Chondrocyte (in vitro differentiated cells): Measurements from ENCODE around the gene RHOH. TPM values are rescaled to one million over a fixed set of nuclear protein-coding genes. Genes with fewer than 3 reads are reported as not detected.

Experiments used
- DNase-seq: peaks from one replicate; pipeline ENCODE4 v3.0.0; 2021; ENCODE audit warnings: mixed read lengths, low spot score
- H3K27ac Mint-ChIP-seq: one replicate; pipeline ENCODE4 v1.8.0; 2021; ENCODE audit warnings: mild to moderate bottlenecking, moderate library complexity, mixed read lengths; ENCODE audit not compliant: unreplicated experiment
- H3K27me3 Mint-ChIP-seq: 2 replicates; pipeline ENCODE4 v1.8.0; 2021; ENCODE audit warnings: low read depth, mixed read lengths
- H3K36me3 Mint-ChIP-seq: 2 replicates; pipeline ENCODE4 v1.8.0; 2021; ENCODE audit warnings: low read depth, mixed read lengths
- H3K4me1 Mint-ChIP-seq: 2 replicates; pipeline ENCODE4 v1.8.0; 2021; ENCODE audit warnings: low read depth, mild to moderate bottlenecking, mixed read lengths
- H3K4me3 Mint-ChIP-seq: one replicate; pipeline ENCODE4 v1.8.0; 2021; ENCODE audit warnings: mild to moderate bottlenecking, moderate library complexity, mixed read lengths; ENCODE audit not compliant: unreplicated experiment
- H3K9me3 Mint-ChIP-seq: 2 replicates; pipeline ENCODE4 v1.8.0; 2021; ENCODE audit warnings: low read depth, mixed read lengths
- total RNA-seq: library from RNA; stranded (reverse); gene quantifications from 3 replicates; pipeline ENCODE4 v1.2.1, GENCODE V29; 2021
- TF ChIP-seq, protein P1 (sequence below): fragments of 200-600 bp; sonication (generic); IDR thresholded peaks from 2 replicates; pipeline ENCODE4 v1.5.0; 2021; ENCODE audit warnings: antibody characterized with exemption, mild to moderate bottlenecking, moderate library complexity

The RHOH gene
- total RNA-seq, 1 donor from 2014 or later: not detected

DNA sequence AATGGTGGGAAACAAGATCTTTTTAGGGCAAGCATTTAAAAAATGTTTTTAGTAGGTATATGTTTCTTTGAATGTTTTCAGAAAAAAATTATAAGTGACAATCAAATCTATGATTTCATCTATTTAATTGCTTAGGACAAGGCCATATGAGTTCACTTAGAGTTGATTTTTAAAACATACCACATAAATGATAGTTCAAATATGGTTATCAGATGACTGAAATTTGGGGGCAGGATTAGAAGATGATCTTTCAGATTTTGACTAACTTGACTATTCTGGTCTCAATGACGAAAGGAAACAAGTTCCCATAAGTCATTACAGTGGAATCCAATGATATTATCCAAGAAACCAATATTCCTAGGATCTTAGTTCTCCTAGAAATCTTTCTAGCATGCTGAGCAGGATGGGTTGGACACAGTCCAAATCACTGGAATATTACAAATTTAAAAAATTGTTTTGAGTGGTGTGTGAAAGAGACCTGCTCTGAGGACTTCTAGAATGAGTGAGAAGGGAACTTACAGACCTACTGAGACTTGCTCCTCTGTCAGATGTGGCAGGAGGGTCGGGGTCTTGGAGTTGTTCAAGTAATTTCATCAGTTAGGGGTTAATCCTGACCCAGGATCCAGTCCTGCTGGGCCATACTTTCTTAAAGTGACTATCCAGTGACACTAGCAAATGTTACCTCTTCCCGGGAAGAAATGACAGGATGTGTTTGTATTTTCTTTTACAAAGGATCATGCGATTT lies 20.0 kb downstream of the RHOH start:
- H3K27ac Mint-ChIP-seq: no peak overlapping the region
- no peak for DNase-seq
- H3K27me3 Mint-ChIP-seq: no peaks in the 10 kb centered on the region
- H3K4me3 Mint-ChIP-seq: no peak overlapping the region
- H3K4me1 Mint-ChIP-seq: peaks cover 14% of the 10 kb centered on the region
- H3K36me3 Mint-ChIP-seq: no peaks in the 10 kb centered on the region
- peaks cover 4% of the 10 kb centered on the region for H3K9me3 Mint-ChIP-seq
- TF ChIP-seq, protein P1, sequence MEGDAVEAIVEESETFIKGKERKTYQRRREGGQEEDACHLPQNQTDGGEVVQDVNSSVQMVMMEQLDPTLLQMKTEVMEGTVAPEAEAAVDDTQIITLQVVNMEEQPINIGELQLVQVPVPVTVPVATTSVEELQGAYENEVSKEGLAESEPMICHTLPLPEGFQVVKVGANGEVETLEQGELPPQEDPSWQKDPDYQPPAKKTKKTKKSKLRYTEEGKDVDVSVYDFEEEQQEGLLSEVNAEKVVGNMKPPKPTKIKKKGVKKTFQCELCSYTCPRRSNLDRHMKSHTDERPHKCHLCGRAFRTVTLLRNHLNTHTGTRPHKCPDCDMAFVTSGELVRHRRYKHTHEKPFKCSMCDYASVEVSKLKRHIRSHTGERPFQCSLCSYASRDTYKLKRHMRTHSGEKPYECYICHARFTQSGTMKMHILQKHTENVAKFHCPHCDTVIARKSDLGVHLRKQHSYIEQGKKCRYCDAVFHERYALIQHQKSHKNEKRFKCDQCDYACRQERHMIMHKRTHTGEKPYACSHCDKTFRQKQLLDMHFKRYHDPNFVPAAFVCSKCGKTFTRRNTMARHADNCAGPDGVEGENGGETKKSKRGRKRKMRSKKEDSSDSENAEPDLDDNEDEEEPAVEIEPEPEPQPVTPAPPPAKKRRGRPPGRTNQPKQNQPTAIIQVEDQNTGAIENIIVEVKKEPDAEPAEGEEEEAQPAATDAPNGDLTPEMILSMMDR: no peak

DNA sequence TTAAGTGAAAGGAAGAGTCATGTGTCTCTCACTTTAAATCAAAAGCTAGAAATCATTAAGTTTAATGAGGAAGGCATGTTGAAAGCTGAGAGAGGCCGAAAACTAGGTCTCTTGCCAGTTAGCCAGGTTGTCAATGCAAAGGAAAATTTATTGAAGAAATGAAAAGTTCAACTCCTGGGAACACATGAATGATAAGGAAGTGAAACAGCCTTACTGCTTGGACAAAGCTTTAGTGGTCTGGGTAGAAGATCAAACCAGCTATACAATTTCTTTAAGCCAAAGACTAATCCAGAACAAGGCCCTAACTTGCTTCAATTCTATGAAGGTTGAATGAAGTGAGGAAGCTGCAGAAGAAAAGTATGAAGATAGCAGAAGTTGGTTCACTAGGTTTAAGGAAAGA lies 24.9 kb downstream of the RHOH start:
- Mint-ChIP-seq H3K9me3 (peaks cover 13% of the 10 kb centered on the region), H3K27ac (no peak overlapping the region), H3K27me3 (no peaks in the 10 kb centered on the region), H3K4me3 (no peak overlapping the region), H3K36me3 (peaks cover 1% of the 10 kb centered on the region), H3K4me1 (peaks cover 4% of the 10 kb centered on the region)
- TF ChIP-seq, protein P1: no peak
- DNase-seq: no peak

DNA sequence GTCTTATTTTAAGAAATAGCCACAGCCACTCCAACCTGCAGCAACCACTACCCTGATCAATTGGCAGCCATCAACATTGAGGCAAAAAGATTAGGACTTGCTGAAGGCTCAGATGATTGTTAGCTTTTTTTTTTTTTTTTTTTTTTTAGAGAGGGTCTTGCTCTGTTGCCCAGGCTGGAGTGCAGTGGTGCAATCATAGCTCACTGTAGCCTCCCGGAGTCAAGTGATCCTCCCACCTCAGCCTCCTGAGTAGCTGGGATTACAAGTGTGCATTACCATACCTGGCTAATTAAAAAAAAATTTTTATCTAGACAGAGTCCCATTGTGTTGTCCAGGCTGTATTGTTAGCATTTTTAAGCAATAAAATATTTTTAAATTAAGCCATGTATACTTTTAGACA lies 26.5 kb downstream of the RHOH start:
- Mint-ChIP-seq H3K4me3 (no peak overlapping the region), H3K27ac (no peak overlapping the region), H3K27me3 (no peaks in the 10 kb centered on the region), H3K9me3 (peaks cover 13% of the 10 kb centered on the region), H3K36me3 (peaks cover 1% of the 10 kb centered on the region), H3K4me1 (no peaks in the 10 kb centered on the region)
- DNase-seq: no peak
- TF ChIP-seq, protein P1: no peak

DNA sequence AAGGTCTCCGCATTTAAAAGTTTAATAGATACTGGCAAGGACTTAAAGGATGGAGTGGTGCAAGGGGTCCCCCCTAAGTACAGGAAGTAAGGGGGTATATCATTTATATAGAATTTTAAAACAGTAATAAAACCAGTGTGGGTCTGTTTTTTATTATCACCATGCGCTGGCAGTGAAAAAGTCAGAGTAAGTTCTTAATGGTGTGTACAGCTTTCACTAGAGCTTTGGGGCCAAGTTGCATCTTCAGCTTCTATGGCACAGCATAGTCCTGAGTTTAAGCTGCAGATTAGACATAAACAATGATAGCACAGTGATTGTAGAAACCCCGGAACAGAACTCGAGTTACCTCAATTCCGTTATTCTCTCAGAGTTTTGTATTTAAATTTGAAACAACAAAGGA lies 27.6 kb downstream of the RHOH start:
- Mint-ChIP-seq H3K4me3 (no peak overlapping the region), H3K27ac (no peak overlapping the region), H3K27me3 (no peaks in the 10 kb centered on the region), H3K9me3 (peaks cover 13% of the 10 kb centered on the region), H3K36me3 (peaks cover 1% of the 10 kb centered on the region), H3K4me1 (no peaks in the 10 kb centered on the region)
- TF ChIP-seq, protein P1: no peak
- DNase-seq: no peak

DNA sequence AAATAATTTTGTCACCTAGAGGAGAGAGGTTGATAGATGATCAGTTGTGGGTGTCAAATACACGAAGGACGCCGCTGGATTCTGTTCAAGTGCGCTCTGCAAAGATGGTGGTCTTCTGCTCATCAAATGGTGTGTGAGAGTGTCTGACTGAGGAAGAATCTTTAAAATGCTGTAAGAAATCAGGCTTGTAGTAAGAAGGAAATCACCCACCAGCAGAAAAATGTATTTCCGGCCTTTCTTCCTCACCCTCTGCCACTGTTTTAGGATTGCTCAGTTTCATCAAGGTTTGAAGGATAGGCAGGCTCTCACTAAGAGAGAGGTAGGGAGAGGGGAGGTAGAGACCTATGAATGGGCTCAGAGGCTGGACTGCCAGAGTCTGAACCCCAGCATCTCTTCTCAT lies 28.7 kb downstream of the RHOH start:
- Mint-ChIP-seq H3K27ac (no peak overlapping the region), H3K9me3 (peaks cover 13% of the 10 kb centered on the region), H3K4me1 (no peaks in the 10 kb centered on the region), H3K36me3 (peaks cover 1% of the 10 kb centered on the region), H3K4me3 (no peak overlapping the region), H3K27me3 (no peaks in the 10 kb centered on the region)
- DNase-seq: no peak
- TF ChIP-seq, protein P1: no peak
